HCT116 (cell line): ENCODE measurements around the gene SMC1B. TPM values are rescaled to one million over a fixed set of nuclear protein-coding genes. Genes with fewer than 3 reads are reported as not detected.

Source experiments
- ATAC-seq: fragments of 200-7000 bp; cut with Tn5 transposase; 2 replicates; pipeline ENCODE4 v1.9.1; 2020; ENCODE audit warnings: mild to moderate bottlenecking, moderate library complexity
- BruUV-seq: library from RNA; stranded (reverse); fragments of 400-500 nt; replicated peaks from 2 replicates; lab custom pipeline; 2021; lab: Mats Ljungman, UMichigan
- CTCF ChIA-PET: fragments of 300-600 bp; sonication (Branson Sonifier 250); formaldehyde crosslinking; loops from one replicate; lab custom pipeline; 2021; ENCODE audit warnings: antibody characterized with exemption; lab: Charles Lee
- POLR2A ChIA-PET: fragments of 300-600, 350-600 bp; sonication (Branson Sonifier 250); formaldehyde crosslinking; loops from one replicate; lab custom pipeline; 2021; ENCODE audit warnings: antibody characterized with exemption; lab: Charles Lee
- RAD21 ChIA-PET, 2 experiments: fragments of 300-600 bp; sonication (Branson Sonifier 250); formaldehyde crosslinking; loops; one replicate each; lab custom pipeline; 2023; ENCODE audit warnings: low total read pairs in 2 of 2; ENCODE audit not compliant: uncharacterized antibody in 2 of 2, unreplicated experiment in 2 of 2, low non-redundant PET in 1 of 2; lab: Charles Lee
- DNase-seq: peaks from one replicate; pipeline ENCODE4 v3.0.0-alpha.2; 2010; ENCODE audit warnings: low read depth, low spot score
- H2AFZ ChIP-seq: fragments of 200-600 bp; shearing (Covaris generic), sonication (generic); 2 replicates; pipeline ENCODE4 v1.6.1; 2017; ENCODE audit warnings: low read depth, mixed run types, mixed read lengths, antibody characterized with exemption, low read length; ENCODE audit not compliant: poor library complexity, severe bottlenecking
- H3K27ac ChIP-seq: 2 replicates; pipeline ENCODE4 v1.5.1; 2012; ENCODE audit warnings: low read depth, low read length
- H3K27me3 ChIP-seq: fragments of 200-600 bp; sonication (generic); 2 replicates; pipeline ENCODE4 v1.6.1; 2016; ENCODE audit warnings: mixed run types, low read length, mixed read lengths; ENCODE audit not compliant: insufficient read depth
- H3K36me3 ChIP-seq, 2 experiments: fragments of 200-500 bp in 1 of 2; fragments of 200-600 bp in 1 of 2; sonication (Bioruptor generic) in 1 of 2; sonication (generic) in 1 of 2; 2 replicates each; pipeline versions ENCODE4 v1.5.1 to v1.6.1; 2014 to 2016; ENCODE audit warnings: low read length in 2 of 2, inconsistent platforms in 1 of 2, mixed read lengths in 1 of 2, mixed run types in 1 of 2; ENCODE audit not compliant: insufficient read depth in 2 of 2, control insufficient read depth in 1 of 2
- H3K4me1 ChIP-seq, 2 experiments: fragments of 200-600 bp in 1 of 2; sonication (generic) in 1 of 2; 2 replicates each; pipeline versions ENCODE4 v1.5.1 to v1.6.1; 2012 to 2017; ENCODE audit warnings: low read length in 2 of 2, inconsistent platforms in 1 of 2, mild to moderate bottlenecking in 1 of 2, mixed read lengths in 1 of 2, mixed run types in 1 of 2, moderate library complexity in 1 of 2; ENCODE audit not compliant: insufficient read depth in 2 of 2, control insufficient read depth in 1 of 2
- H3K4me2 ChIP-seq: fragments of 200-600 bp; sonication (generic); 2 replicates; pipeline ENCODE4 v1.6.1; 2017; ENCODE audit warnings: mixed run types, low read length, mixed read lengths
- H3K4me3 ChIP-seq, 2 experiments: fragments of 200-600 bp in 1 of 2; sonication (generic) in 1 of 2; replicated peaks in 1 of 2; 2 replicates each; pipeline ENCODE4 v1.5.1; 2011 to 2016; ENCODE audit warnings: low read length in 2 of 2, control low read depth in 1 of 2, low read depth in 1 of 2, mild to moderate bottlenecking in 1 of 2, mixed read lengths in 1 of 2, mixed run types in 1 of 2
- H3K79me2 ChIP-seq: fragments of 200-600 bp; sonication (generic); 2 replicates; pipeline ENCODE4 v1.6.1; 2017; ENCODE audit warnings: mild to moderate bottlenecking, mixed run types, low read length, moderate library complexity, mixed read lengths; ENCODE audit not compliant: insufficient read depth
- H3K9ac ChIP-seq: fragments of 200-600 bp; sonication (generic); 2 replicates; pipeline ENCODE4 v1.6.1; 2016; ENCODE audit warnings: low read length, mixed read lengths
- H3K9me2 ChIP-seq: fragments of 200-600 bp; sonication (generic), shearing (Covaris generic); 2 replicates; pipeline ENCODE4 v1.6.1; 2017; ENCODE audit warnings: mixed run types, mild to moderate bottlenecking, moderate library complexity; ENCODE audit not compliant: insufficient read depth
- H3K9me3 ChIP-seq, 2 experiments: fragments of 200-500 bp in 1 of 2; fragments of 200-600 bp in 1 of 2; sonication (Bioruptor generic) in 1 of 2; sonication (generic) in 1 of 2; 2 replicates each; pipeline ENCODE4 v1.6.1; 2014 to 2017; ENCODE audit warnings: low read length in 2 of 2, mixed read lengths in 2 of 2, inconsistent platforms in 1 of 2, low read depth in 1 of 2, mild to moderate bottlenecking in 1 of 2, mixed run types in 1 of 2, moderate library complexity in 1 of 2; ENCODE audit not compliant: control insufficient read depth in 1 of 2, insufficient read depth in 1 of 2
- H4K20me1 ChIP-seq: fragments of 200-600 bp; sonication (generic), shearing (Covaris generic); 2 replicates; pipeline ENCODE4 v1.6.1; 2017; ENCODE audit warnings: mixed run types, mild to moderate bottlenecking, moderate library complexity; ENCODE audit not compliant: insufficient read depth
- CBX3 ChIP-seq: IDR thresholded peaks from 2 replicates; pipeline ENCODE4 v1.6.1; 2012; ENCODE audit warnings: low read depth
- CEBPB ChIP-seq: IDR thresholded peaks from 2 replicates; pipeline ENCODE4 v1.6.1; 2012; ENCODE audit warnings: low read depth
- EGR1 ChIP-seq: IDR thresholded peaks from 2 replicates; pipeline ENCODE4 v1.6.1; 2012; ENCODE audit warnings: low read depth
- ELF1 ChIP-seq: IDR thresholded peaks from 2 replicates; pipeline ENCODE4 v1.6.1; 2012; ENCODE audit warnings: low read depth, borderline replicate concordance
- EZH2 ChIP-seq: fragments of 200-600 bp; sonication (generic); IDR thresholded peaks from 2 replicates; pipeline ENCODE4 v1.6.1; 2017; ENCODE audit warnings: antibody characterized with exemption, mixed run types
- FOSL1 ChIP-seq: IDR thresholded peaks from 2 replicates; pipeline ENCODE4 v1.6.1; 2012; ENCODE audit warnings: low read depth
- MAX ChIP-seq: IDR thresholded peaks from 2 replicates; pipeline ENCODE4 v1.6.1; 2012
- POLR2A ChIP-seq: IDR thresholded peaks from 2 replicates; pipeline ENCODE4 v1.7.0; 2011; ENCODE audit warnings: borderline replicate concordance; ENCODE audit not compliant: insufficient read depth, insufficient read length; ENCODE audit errors: extremely low read depth
- POLR2AphosphoS5 ChIP-seq: IDR thresholded peaks from 2 replicates; pipeline ENCODE4 v1.6.1; 2011; ENCODE audit warnings: mild to moderate bottlenecking, low read depth, low read length, moderate library complexity
- RAD21 ChIP-seq: IDR thresholded peaks from 2 replicates; pipeline ENCODE4 v1.6.1; 2012; ENCODE audit warnings: low read depth, mild to moderate bottlenecking
- SIN3A ChIP-seq: IDR thresholded peaks from 2 replicates; pipeline ENCODE4 v1.6.1; 2012; ENCODE audit warnings: low read depth
- SP1 ChIP-seq: IDR thresholded peaks from 2 replicates; pipeline ENCODE4 v1.6.1; 2012; ENCODE audit warnings: low read depth
- SRF ChIP-seq: IDR thresholded peaks from 2 replicates; pipeline ENCODE4 v1.6.1; 2012; ENCODE audit warnings: low read depth
- ZFX ChIP-seq: fragments of 450-650 bp; IDR thresholded peaks from 2 replicates; pipeline ENCODE4 v1.6.1; 2017
- ZNF274 ChIP-seq: fragments of 200-500 bp; sonication (Bioruptor generic); IDR thresholded peaks from 2 replicates; pipeline ENCODE4 v1.6.1; 2014; ENCODE audit warnings: mild to moderate bottlenecking, low read depth, low read length, inconsistent platforms
- intact Hi-C: fragments of 100-400 bp; cut with micrococcal nuclease; formaldehyde crosslinking; loops from 2 replicates; pipeline ENCODE4 v1.10.0; 2022
- total RNA-seq: library from RNA; stranded (reverse); gene quantifications from one replicate; pipeline ENCODE4 v1.2.1, GENCODE V29; 2021; ENCODE audit not compliant: unreplicated experiment

SMC1B gene
- total RNA-seq, 1 experiment from 2014 or later = not detected

- Histone ChIP-seq H3K27me3 (no peaks in the 10 kb centered on the region), H3K9ac (no peak overlapping the region), H2AFZ (no peak overlapping the region), H3K4me3 (no peak overlapping the region), H3K4me1 (peaks cover 12 to 20% of the 10 kb centered on the region in 2 experiments), H3K79me2 (no peaks in the 10 kb centered on the region), H4K20me1 (no peaks in the 10 kb centered on the region), H3K9me2 (no peaks in the 10 kb centered on the region), H3K27ac (no peak overlapping the region), H3K9me3 (no peaks in the 10 kb centered on the region), H3K36me3 (no peaks in the 10 kb centered on the region), H3K4me2 (no peak overlapping the region)
- ChIA-PET POLR2A (no interaction called here), CTCF (no interaction called here), RAD21 (no interaction called here)
- intact Hi-C loops = no loop called here
- BruUV-seq = no TSS peak
- ATAC-seq = no peak
- no peak for DNase-seq
- TF ChIP-seq ZNF274 (no peak), FOSL1 (no peak), ZFX (no peak), CBX3 (no peak), EGR1 (no peak), POLR2A (no peak), POLR2AphosphoS5 (no peak), EZH2 (no peak)
Measured at GRCh38 chr22:45303181-45303580, 110.2 kb downstream of the SMC1B start.

- no peaks in the 10 kb centered on the region for H3K36me3 ChIP-seq
- H3K4me3 ChIP-seq = no peak overlapping the region
- no peaks in the 10 kb centered on the region for H3K79me2 ChIP-seq
- CTCF ChIA-PET = no interaction called here
- no TSS peak for BruUV-seq
- POLR2A ChIA-PET = no interaction called here
- H3K4me1 ChIP-seq = peaks cover 7 to 16% of the 10 kb centered on the region in 2 experiments
- RAD21 ChIA-PET = no interaction called here
- H3K27ac ChIP-seq = no peak overlapping the region
- no peak overlapping the region for H3K4me2 ChIP-seq
- no peak for ATAC-seq
- no peaks in the 10 kb centered on the region for H3K27me3 ChIP-seq
- no peak overlapping the region for H2AFZ ChIP-seq
- H3K9me2 ChIP-seq = no peaks in the 10 kb centered on the region
- no peak overlapping the region for H3K9ac ChIP-seq
- no peak for DNase-seq
- intact Hi-C loops = no loop called here
- no peak for TF ChIP-seq SIN3A
- TF ChIP-seq SP1 = no peak
- TF ChIP-seq RAD21 = no peak
- TF ChIP-seq CBX3 = no peak
- TF ChIP-seq MAX = no peak
- no peak for TF ChIP-seq SRF
- TF ChIP-seq POLR2AphosphoS5 = no peak
- no peak for TF ChIP-seq CEBPB
- no peak for TF ChIP-seq POLR2A
- TF ChIP-seq FOSL1 = no peak
- TF ChIP-seq ELF1 = no peak
- no peaks in the 10 kb centered on the region for H4K20me1 ChIP-seq
- no peaks in the 10 kb centered on the region for H3K9me3 ChIP-seq
Measured at GRCh38 chr22:45302751-45303150, 110.6 kb downstream of the SMC1B start.
